SK-N-SH (cell line): ENCODE measurements around the gene DUSP2. TPM values are rescaled to one million over a fixed set of nuclear protein-coding genes. Genes with fewer than 3 reads are reported as not detected.

Experiments used
- CTCF ChIA-PET: fragments of 300-600, 350-600 bp; formaldehyde crosslinking; extraction: SDS; loops from one replicate; lab custom pipeline; 2021; lab: Yijun Ruan, JAX
- POLR2A ChIA-PET: fragments of 350-600 bp; sonication (Branson Sonifier 250); formaldehyde crosslinking; extraction: SDS; loops from one replicate; lab custom pipeline; 2020; ENCODE audit warnings: antibody characterized with exemption, inconsistent platforms; lab: Yijun Ruan, JAX
- DNase-seq: peaks from one replicate; pipeline ENCODE4 v3.0.0; 2012
- H2AFZ ChIP-seq: fragments of 200-600 bp; sonication (generic); 2 replicates; pipeline ENCODE4 v1.8.1; 2016; ENCODE audit warnings: antibody characterized with exemption, mild to moderate bottlenecking, low read depth
- H3F3A ChIP-seq: fragments of 200-600 bp; sonication (generic); replicated peaks from 2 replicates; pipeline ENCODE3; 2016; ENCODE audit warnings: antibody characterized with exemption, mild to moderate bottlenecking; ENCODE audit not compliant: insufficient read depth
- H3K27ac ChIP-seq, 2 experiments: fragments of 200-500 bp in 1 of 2; fragments of 200-600 bp in 1 of 2; sonication (Bioruptor generic) in 1 of 2; sonication (generic), shearing (Covaris generic) in 1 of 2; 2 replicates each; pipeline versions ENCODE4 v1.5.1 to v1.6.1; 2014 to 2016; ENCODE audit warnings: low read depth in 2 of 2, inconsistent platforms in 1 of 2, low read length in 1 of 2, mild to moderate bottlenecking in 1 of 2, mixed read lengths in 1 of 2
- H3K27me3 ChIP-seq: fragments of 200-600 bp; sonication (generic), shearing (Covaris generic); 2 replicates; pipeline ENCODE4 v1.6.1; 2016; ENCODE audit warnings: mixed run types; ENCODE audit not compliant: insufficient read depth
- H3K36me3 ChIP-seq, 2 experiments: fragments of 200-500 bp in 1 of 2; fragments of 200-600 bp in 1 of 2; sonication (Bioruptor generic) in 1 of 2; sonication (generic) in 1 of 2; replicated peaks in 1 of 2; 2 replicates each; pipeline versions ENCODE3 to v1.5.1; 2014 to 2016; ENCODE audit warnings: low read length in 1 of 2, mild to moderate bottlenecking in 1 of 2; ENCODE audit not compliant: insufficient read depth in 2 of 2, control insufficient read depth in 1 of 2
- H3K4me1 ChIP-seq, 2 experiments: fragments of 200-500 bp in 1 of 2; fragments of 200-600 bp in 1 of 2; sonication (Bioruptor generic) in 1 of 2; sonication (generic), shearing (Covaris generic) in 1 of 2; 2 replicates each; pipeline versions ENCODE4 v1.5.1 to v1.6.1; 2014 to 2016; ENCODE audit warnings: low read depth in 1 of 2, low read length in 1 of 2, mixed run types in 1 of 2; ENCODE audit not compliant: insufficient read depth in 2 of 2, control insufficient read depth in 1 of 2
- H3K4me2 ChIP-seq: fragments of 200-600 bp; sonication (generic), shearing (Covaris generic); 2 replicates; pipeline ENCODE4 v1.6.1; 2017; ENCODE audit warnings: mixed run types
- H3K4me3 ChIP-seq, 2 experiments: fragments of 200-500 bp in 1 of 2; fragments of 200-600 bp in 1 of 2; sonication (Bioruptor generic) in 1 of 2; sonication (generic), shearing (Covaris generic) in 1 of 2; 2 replicates each; pipeline versions ENCODE4 v1.5.1 to v1.8.1; 2014 to 2016; ENCODE audit warnings: low read depth in 2 of 2, inconsistent platforms in 1 of 2, low read length in 1 of 2, mild to moderate bottlenecking in 1 of 2, mixed read lengths in 1 of 2, moderate library complexity in 1 of 2
- H3K79me2 ChIP-seq: fragments of 200-600 bp; sonication (generic); 2 replicates; pipeline ENCODE4 v1.8.1; 2017; ENCODE audit warnings: mild to moderate bottlenecking; ENCODE audit not compliant: insufficient read depth
- H3K9ac ChIP-seq: fragments of 200-600 bp; sonication (generic); 2 replicates; pipeline ENCODE4 v1.6.1; 2017; ENCODE audit warnings: mixed run types
- H3K9me2 ChIP-seq: fragments of 200-600 bp; sonication (generic); 2 replicates; pipeline ENCODE4 v1.6.1; 2017; ENCODE audit warnings: mixed run types
- H3K9me3 ChIP-seq: fragments of 200-600 bp; sonication (generic); 2 replicates; pipeline ENCODE4 v1.6.1; 2017; ENCODE audit warnings: mixed run types, mild to moderate bottlenecking, moderate library complexity
- H4K20me1 ChIP-seq: fragments of 200-600 bp; sonication (generic); 2 replicates; pipeline ENCODE4 v1.6.1; 2017; ENCODE audit warnings: mild to moderate bottlenecking, mixed run types; ENCODE audit not compliant: insufficient read depth
- CTCF ChIP-seq: fragments of 200-600 bp; sonication (generic); IDR thresholded peaks from 2 replicates; pipeline ENCODE4 v1.6.1; 2017; ENCODE audit warnings: antibody characterized with exemption, mild to moderate bottlenecking, moderate library complexity
- ELF1 ChIP-seq: IDR thresholded peaks from 2 replicates; pipeline ENCODE4 v1.4.0; 2012
- EP300 ChIP-seq, 2 experiments: IDR thresholded peaks; 2 replicates each; pipeline versions ENCODE4 v1.4.0 to v1.6.1; 2012; ENCODE audit warnings: borderline replicate concordance in 1 of 2, low read depth in 1 of 2, low read length in 1 of 2
- FOSL2 ChIP-seq: IDR thresholded peaks from 2 replicates; pipeline ENCODE4 v1.4.0; 2012; ENCODE audit warnings: low read depth, mild to moderate bottlenecking, moderate library complexity, borderline replicate concordance
- GATA2 ChIP-seq: sonication (generic); formaldehyde crosslinking; IDR thresholded peaks from 2 replicates; pipeline ENCODE4 v1.5.0; 2020; ENCODE audit warnings: mild to moderate bottlenecking, missing genetic modification reagents
- IRF3 ChIP-seq: fragments of 150-350 bp; IDR thresholded peaks from 2 replicates; pipeline ENCODE4 v1.6.1; 2016; ENCODE audit warnings: mild to moderate bottlenecking, low read depth, low read length
- MAX ChIP-seq: IDR thresholded peaks from 2 replicates; pipeline ENCODE4 v1.4.0; 2012; ENCODE audit warnings: low read depth
- MEF2A ChIP-seq: IDR thresholded peaks from 2 replicates; pipeline ENCODE4 v1.4.0; 2012; ENCODE audit warnings: low read depth, borderline replicate concordance
- NFIC ChIP-seq: IDR thresholded peaks from 2 replicates; pipeline ENCODE4 v1.4.0; 2012; ENCODE audit warnings: borderline replicate concordance
- NRF1 ChIP-seq: IDR thresholded peaks from 2 replicates; pipeline ENCODE4 v1.6.1; 2012; ENCODE audit warnings: low read depth, mild to moderate bottlenecking, low read length
- REST ChIP-seq: IDR thresholded peaks from 2 replicates; pipeline ENCODE4 v1.6.1; 2012; ENCODE audit warnings: mild to moderate bottlenecking, low read depth, low read length, moderate library complexity
- RXRA ChIP-seq: IDR thresholded peaks from 2 replicates; pipeline ENCODE4 v1.4.0; 2012; ENCODE audit warnings: low read depth, mild to moderate bottlenecking, borderline replicate concordance
- SIN3A ChIP-seq: IDR thresholded peaks from 2 replicates; pipeline ENCODE4 v1.6.1; 2012; ENCODE audit warnings: low read depth, mild to moderate bottlenecking, low read length, moderate library complexity, borderline replicate concordance
- TAF1 ChIP-seq: IDR thresholded peaks from 2 replicates; pipeline ENCODE4 v1.6.1; 2012; ENCODE audit warnings: low read depth, mild to moderate bottlenecking, low read length, moderate library complexity, borderline replicate concordance
- TCF12 ChIP-seq: IDR thresholded peaks from 2 replicates; pipeline ENCODE4 v1.4.0; 2012
- TEAD4 ChIP-seq: IDR thresholded peaks from 2 replicates; pipeline ENCODE4 v1.4.0; 2012; ENCODE audit warnings: mild to moderate bottlenecking, borderline replicate concordance; ENCODE audit not compliant: insufficient read depth
- USF1 ChIP-seq: IDR thresholded peaks from 2 replicates; pipeline ENCODE4 v1.4.0; 2012; ENCODE audit warnings: low read depth, borderline replicate concordance
- USF2 ChIP-seq: fragments of 150-350 bp; IDR thresholded peaks from 2 replicates; pipeline ENCODE4 v1.6.1; 2017; ENCODE audit warnings: antibody characterized with exemption, low read length, low read depth, borderline replicate concordance
- YY1 ChIP-seq: IDR thresholded peaks from 2 replicates; pipeline ENCODE4 v1.4.0; 2012; ENCODE audit warnings: low read depth, mild to moderate bottlenecking
- WGBS: methylation state at CpG from one replicate; pipeline ENCODE4 v1.1.6; 2017; ENCODE audit warnings: low lambda C conversion rate; 5-methylcytosine and 5-hydroxymethylcytosine counted together
- polyA plus RNA-seq, 3 experiments: library from polyadenylated mRNA; depleted of rRNA; stranded (reverse); fragments of >200 nt; gene quantifications; 2 replicates each; pipeline ENCODE4 v1.2.3, GENCODE V29; 2012

DUSP2 gene
- polyA plus RNA-seq, 1 of the 3 experiments (the other 2 are of a cell fraction) = 0.79 TPM

GRCh38 chr2:96120091-96120720 is 25.0 kb downstream of the DUSP2 start:
- Histone ChIP-seq H3K4me1 (peaks cover 0 to 12% of the 10 kb centered on the region in 2 experiments; a peak in 1 of 4 replicates), H3K79me2 (no peaks in the 10 kb centered on the region), H4K20me1 (no peaks in the 10 kb centered on the region), H3K9ac (no peak overlapping the region), H3F3A (no peaks in the 10 kb centered on the region), H3K27ac (no peak overlapping the region), H3K27me3 (no peaks in the 10 kb centered on the region; the same call in 1 of the 2 replicates), H3K9me2 (no peaks in the 10 kb centered on the region), H3K4me3 (no peak overlapping the region), H3K36me3 (no peaks in the 10 kb centered on the region), H2AFZ (no peak overlapping the region), H3K4me2 (no peak overlapping the region), H3K9me3 (no peaks in the 10 kb centered on the region)
- CTCF ChIA-PET = interaction anchor here (8.0 kb wide), 1 partner anchor 54 kb away, joined by 101 read pairs; no protein-coding TSS in a partner anchor
- 70% methylated on average over 11 of the region's 11 CpGs for WGBS
- POLR2A ChIA-PET = no interaction called here
- DNase-seq = no peak
- no peak for TF ChIP-seq MAX
- TF ChIP-seq MEF2A = no peak
- no peak for TF ChIP-seq NRF1
- no peak for TF ChIP-seq IRF3
- TF ChIP-seq RXRA = no peak
- TF ChIP-seq SIN3A = no peak
- TF ChIP-seq USF2 = no peak
- no peak for TF ChIP-seq GATA2 (CRISPR knock-in tag)
- no peak for TF ChIP-seq TEAD4
- no peak for TF ChIP-seq NFIC
- no peak for TF ChIP-seq CTCF
- TF ChIP-seq FOSL2 = no peak
- TF ChIP-seq ELF1 = no peak
- no peak for TF ChIP-seq USF1
- TF ChIP-seq TCF12 = no peak
- TF ChIP-seq EP300 (IDR thresholded peaks at IDR 0.05; ENCODE audit: borderline replicate concordance in 1 of 2, low read depth in 1 of 2, low read length in 1 of 2) = no peak
- TF ChIP-seq TAF1 = no peak
- no peak for TF ChIP-seq REST
- TF ChIP-seq YY1 = no peak
